Uterus (tissue), 2 donors: ENCODE data around the gene SLC39A7.

Experiments used
- POLR2A ChIP-seq, 2 donors: fragments of 450-650 bp; IDR thresholded peaks; one replicate each; pipeline ENCODE4 v1.6.1; 2016; ENCODE audit warnings: antibody characterized with exemption in 2 of 2, mild to moderate bottlenecking in 1 of 2, moderate library complexity in 1 of 2
- TF ChIP-seq, protein P1 (sequence below), 4 experiments: fragments of 200-600 bp in 2 of 4; fragments of 450-650 bp in 2 of 4; sonication (generic) in 2 of 4; IDR thresholded peaks; one replicate each; pipeline ENCODE4 v1.5.1; 2016 to 2019; ENCODE audit warnings: antibody characterized with exemption in 4 of 4, mild to moderate bottlenecking in 2 of 4, moderate library complexity in 1 of 4

DNA sequence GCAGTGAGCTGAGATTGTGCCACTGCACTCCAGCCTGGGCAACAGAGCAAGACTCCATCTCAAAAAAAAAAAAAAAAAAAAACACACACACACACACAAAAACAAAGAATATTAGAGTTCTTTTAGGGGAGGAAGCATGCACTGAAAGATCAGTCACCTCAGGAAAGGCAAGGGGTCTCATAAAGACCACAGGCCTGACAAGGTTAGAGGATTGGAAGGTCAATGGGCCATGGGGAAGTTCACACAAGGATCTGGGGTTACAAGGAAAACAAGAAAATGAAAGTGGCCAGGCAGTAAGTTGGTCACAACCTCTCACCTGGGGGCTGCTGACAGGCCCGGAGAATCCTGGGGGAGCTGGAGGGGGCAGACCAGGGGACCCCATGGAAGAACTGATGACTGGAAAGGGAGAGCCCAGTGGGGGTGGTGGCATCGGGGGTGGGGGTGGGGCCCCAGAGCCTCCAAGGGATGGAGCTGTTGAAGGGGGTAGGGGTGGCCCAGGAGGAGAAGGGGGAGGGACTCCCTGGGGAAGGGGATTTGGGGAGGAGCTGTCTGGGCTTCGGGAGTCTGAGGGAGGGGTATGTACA, 1.7 kb upstream of the SLC39A7 start:
- TF ChIP-seq POLR2A (IDR thresholded peaks at IDR 0.05), result no peak
- TF ChIP-seq, protein P1, sequence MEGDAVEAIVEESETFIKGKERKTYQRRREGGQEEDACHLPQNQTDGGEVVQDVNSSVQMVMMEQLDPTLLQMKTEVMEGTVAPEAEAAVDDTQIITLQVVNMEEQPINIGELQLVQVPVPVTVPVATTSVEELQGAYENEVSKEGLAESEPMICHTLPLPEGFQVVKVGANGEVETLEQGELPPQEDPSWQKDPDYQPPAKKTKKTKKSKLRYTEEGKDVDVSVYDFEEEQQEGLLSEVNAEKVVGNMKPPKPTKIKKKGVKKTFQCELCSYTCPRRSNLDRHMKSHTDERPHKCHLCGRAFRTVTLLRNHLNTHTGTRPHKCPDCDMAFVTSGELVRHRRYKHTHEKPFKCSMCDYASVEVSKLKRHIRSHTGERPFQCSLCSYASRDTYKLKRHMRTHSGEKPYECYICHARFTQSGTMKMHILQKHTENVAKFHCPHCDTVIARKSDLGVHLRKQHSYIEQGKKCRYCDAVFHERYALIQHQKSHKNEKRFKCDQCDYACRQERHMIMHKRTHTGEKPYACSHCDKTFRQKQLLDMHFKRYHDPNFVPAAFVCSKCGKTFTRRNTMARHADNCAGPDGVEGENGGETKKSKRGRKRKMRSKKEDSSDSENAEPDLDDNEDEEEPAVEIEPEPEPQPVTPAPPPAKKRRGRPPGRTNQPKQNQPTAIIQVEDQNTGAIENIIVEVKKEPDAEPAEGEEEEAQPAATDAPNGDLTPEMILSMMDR (IDR thresholded peaks at IDR 0.05), result no peak
